Hepatocyte (in vitro differentiated cells): ENCODE data around the gene SEL1L.

Source experiments
- CTCF ChIP-seq: fragments of 200-600 bp; sonication (generic); IDR thresholded peaks from 2 replicates; pipeline ENCODE4 v1.5.1; 2016; ENCODE audit warnings: antibody characterized with exemption, mild to moderate bottlenecking; ENCODE audit not compliant: poor library complexity
- EZH2 ChIP-seq: fragments of 200-600 bp; sonication (generic); IDR thresholded peaks from 2 replicates; pipeline ENCODE4 v1.6.1; 2016; ENCODE audit warnings: antibody characterized with exemption, mild to moderate bottlenecking, borderline replicate concordance
- EZH2phosphoT487 ChIP-seq: fragments of 200-600 bp; sonication (generic); IDR thresholded peaks from one replicate; pipeline ENCODE4 v1.6.1; 2018; ENCODE audit warnings: antibody characterized with exemption, mild to moderate bottlenecking, low read depth, moderate library complexity; ENCODE audit not compliant: unreplicated experiment, severe bottlenecking

GRCh38 chr14:81536241-81536771, 2.7 kb upstream of the SEL1L start:
- TF ChIP-seq CTCF (no peak), EZH2 (no peak), EZH2phosphoT487 (no peak)
